ENCODE data around the gene PVALB.

- TF ChIP-seq EZH2 (IDR thresholded peaks at IDR 0.05; ENCODE audit: borderline replicate concordance, low read depth, low read length, severe bottlenecking) = no peak
- no peak for TF ChIP-seq CTCF (IDR thresholded peaks at IDR 0.05; ENCODE audit: borderline replicate concordance, extremely low read depth, low read length, poor library complexity, severe bottlenecking)
Measured at GRCh38 chr22:36822581-36822980, 5.7 kb upstream of the PVALB start.
